HCT116 (cell line): ENCODE measurements around the gene STK4. TPM values are rescaled to one million over a fixed set of nuclear protein-coding genes. Genes with fewer than 3 reads are reported as not detected.

Experiments
- ATAC-seq: fragments of 200-7000 bp; cut with Tn5 transposase; 2 replicates; pipeline ENCODE4 v1.9.1; 2020; ENCODE audit warnings: mild to moderate bottlenecking, moderate library complexity
- BruUV-seq: library from RNA; stranded (reverse); fragments of 400-500 nt; replicated peaks from 2 replicates; lab custom pipeline; 2021; lab: Mats Ljungman, UMichigan
- CTCF ChIA-PET: fragments of 300-600 bp; sonication (Branson Sonifier 250); formaldehyde crosslinking; loops from one replicate; lab custom pipeline; 2021; ENCODE audit warnings: antibody characterized with exemption; lab: Charles Lee
- POLR2A ChIA-PET: fragments of 300-600, 350-600 bp; sonication (Branson Sonifier 250); formaldehyde crosslinking; loops from one replicate; lab custom pipeline; 2021; ENCODE audit warnings: antibody characterized with exemption; lab: Charles Lee
- RAD21 ChIA-PET, 2 experiments: fragments of 300-600 bp; sonication (Branson Sonifier 250); formaldehyde crosslinking; loops; one replicate each; lab custom pipeline; 2023; ENCODE audit warnings: low total read pairs in 2 of 2; ENCODE audit not compliant: uncharacterized antibody in 2 of 2, unreplicated experiment in 2 of 2, low non-redundant PET in 1 of 2; lab: Charles Lee
- DNase-seq: peaks from one replicate; pipeline ENCODE4 v3.0.0-alpha.2; 2010; ENCODE audit warnings: low read depth, low spot score
- H2AFZ ChIP-seq: fragments of 200-600 bp; shearing (Covaris generic), sonication (generic); 2 replicates; pipeline ENCODE4 v1.6.1; 2017; ENCODE audit warnings: low read depth, mixed run types, mixed read lengths, antibody characterized with exemption, low read length; ENCODE audit not compliant: poor library complexity, severe bottlenecking
- H3K27ac ChIP-seq: 2 replicates; pipeline ENCODE4 v1.5.1; 2012; ENCODE audit warnings: low read depth, low read length
- H3K27me3 ChIP-seq: fragments of 200-600 bp; sonication (generic); 2 replicates; pipeline ENCODE4 v1.6.1; 2016; ENCODE audit warnings: mixed run types, low read length, mixed read lengths; ENCODE audit not compliant: insufficient read depth
- H3K36me3 ChIP-seq, 2 experiments: fragments of 200-500 bp in 1 of 2; fragments of 200-600 bp in 1 of 2; sonication (Bioruptor generic) in 1 of 2; sonication (generic) in 1 of 2; 2 replicates each; pipeline versions ENCODE4 v1.5.1 to v1.6.1; 2014 to 2016; ENCODE audit warnings: low read length in 2 of 2, inconsistent platforms in 1 of 2, mixed read lengths in 1 of 2, mixed run types in 1 of 2; ENCODE audit not compliant: insufficient read depth in 2 of 2, control insufficient read depth in 1 of 2
- H3K4me1 ChIP-seq, 2 experiments: fragments of 200-600 bp in 1 of 2; sonication (generic) in 1 of 2; 2 replicates each; pipeline versions ENCODE4 v1.5.1 to v1.6.1; 2012 to 2017; ENCODE audit warnings: low read length in 2 of 2, inconsistent platforms in 1 of 2, mild to moderate bottlenecking in 1 of 2, mixed read lengths in 1 of 2, mixed run types in 1 of 2, moderate library complexity in 1 of 2; ENCODE audit not compliant: insufficient read depth in 2 of 2, control insufficient read depth in 1 of 2
- H3K4me2 ChIP-seq: fragments of 200-600 bp; sonication (generic); 2 replicates; pipeline ENCODE4 v1.6.1; 2017; ENCODE audit warnings: mixed run types, low read length, mixed read lengths
- H3K4me3 ChIP-seq, 2 experiments: fragments of 200-600 bp in 1 of 2; sonication (generic) in 1 of 2; replicated peaks in 1 of 2; 2 replicates each; pipeline ENCODE4 v1.5.1; 2011 to 2016; ENCODE audit warnings: low read length in 2 of 2, control low read depth in 1 of 2, low read depth in 1 of 2, mild to moderate bottlenecking in 1 of 2, mixed read lengths in 1 of 2, mixed run types in 1 of 2
- H3K79me2 ChIP-seq: fragments of 200-600 bp; sonication (generic); 2 replicates; pipeline ENCODE4 v1.6.1; 2017; ENCODE audit warnings: mild to moderate bottlenecking, mixed run types, low read length, moderate library complexity, mixed read lengths; ENCODE audit not compliant: insufficient read depth
- H3K9ac ChIP-seq: fragments of 200-600 bp; sonication (generic); 2 replicates; pipeline ENCODE4 v1.6.1; 2016; ENCODE audit warnings: low read length, mixed read lengths
- H3K9me2 ChIP-seq: fragments of 200-600 bp; sonication (generic), shearing (Covaris generic); 2 replicates; pipeline ENCODE4 v1.6.1; 2017; ENCODE audit warnings: mixed run types, mild to moderate bottlenecking, moderate library complexity; ENCODE audit not compliant: insufficient read depth
- H3K9me3 ChIP-seq, 2 experiments: fragments of 200-500 bp in 1 of 2; fragments of 200-600 bp in 1 of 2; sonication (Bioruptor generic) in 1 of 2; sonication (generic) in 1 of 2; 2 replicates each; pipeline ENCODE4 v1.6.1; 2014 to 2017; ENCODE audit warnings: low read length in 2 of 2, mixed read lengths in 2 of 2, inconsistent platforms in 1 of 2, low read depth in 1 of 2, mild to moderate bottlenecking in 1 of 2, mixed run types in 1 of 2, moderate library complexity in 1 of 2; ENCODE audit not compliant: control insufficient read depth in 1 of 2, insufficient read depth in 1 of 2
- H4K20me1 ChIP-seq: fragments of 200-600 bp; sonication (generic), shearing (Covaris generic); 2 replicates; pipeline ENCODE4 v1.6.1; 2017; ENCODE audit warnings: mixed run types, mild to moderate bottlenecking, moderate library complexity; ENCODE audit not compliant: insufficient read depth
- ELF1 ChIP-seq: IDR thresholded peaks from 2 replicates; pipeline ENCODE4 v1.6.1; 2012; ENCODE audit warnings: low read depth, borderline replicate concordance
- EZH2phosphoT487 ChIP-seq: fragments of 200-600 bp; IDR thresholded peaks from 2 replicates; pipeline ENCODE4 v1.6.1; 2018; ENCODE audit warnings: antibody characterized with exemption, borderline replicate concordance
- JUND ChIP-seq: IDR thresholded peaks from 2 replicates; pipeline ENCODE4 v1.6.1; 2012
- POLR2A ChIP-seq: IDR thresholded peaks from 2 replicates; pipeline ENCODE4 v1.7.0; 2011; ENCODE audit warnings: borderline replicate concordance; ENCODE audit not compliant: insufficient read depth, insufficient read length; ENCODE audit errors: extremely low read depth
- SIN3A ChIP-seq: IDR thresholded peaks from 2 replicates; pipeline ENCODE4 v1.6.1; 2012; ENCODE audit warnings: low read depth
- YY1 ChIP-seq: IDR thresholded peaks from 2 replicates; pipeline ENCODE4 v1.6.1; 2011; ENCODE audit warnings: low read length, low read depth, moderate library complexity, mild to moderate bottlenecking; ENCODE audit not compliant: insufficient replicate concordance; ENCODE audit errors: extremely low read depth
- intact Hi-C: fragments of 100-400 bp; cut with micrococcal nuclease; formaldehyde crosslinking; loops from 2 replicates; pipeline ENCODE4 v1.10.0; 2022
- total RNA-seq: library from RNA; stranded (reverse); gene quantifications from one replicate; pipeline ENCODE4 v1.2.1, GENCODE V29; 2021; ENCODE audit not compliant: unreplicated experiment
- TF ChIP-seq, protein P1 (sequence below): IDR thresholded peaks from 2 replicates; pipeline ENCODE4 v1.6.1; 2012
- TF ChIP-seq, protein P2 (sequence below): IDR thresholded peaks from 2 replicates; pipeline ENCODE4 v1.6.1; 2012; ENCODE audit warnings: low read depth
- TF ChIP-seq, protein P3 (sequence below), 3 experiments: fragments of 200-600 bp in 1 of 3; sonication (generic) in 1 of 3; IDR thresholded peaks in 2 of 3; conservative IDR thresholded peaks in 1 of 3; 2 replicates each; pipeline ENCODE4 v1.5.1; 2012 to 2017; ENCODE audit warnings: low read depth in 2 of 3, low read length in 2 of 3, antibody characterized with exemption in 1 of 3, borderline replicate concordance in 1 of 3, control low read depth in 1 of 3, mild to moderate bottlenecking in 1 of 3, mixed read lengths in 1 of 3, mixed run types in 1 of 3, moderate library complexity in 1 of 3; ENCODE audit not compliant: insufficient read depth in 1 of 3

Gene STK4
- total RNA-seq, 1 experiment from 2014 or later: 45.4 TPM

- H3K36me3 ChIP-seq: no peaks in the 10 kb centered on the region
- no peaks in the 10 kb centered on the region for H4K20me1 ChIP-seq
- intact Hi-C loops: no loop called here
- TF ChIP-seq ELF1 (no peak), POLR2A (no peak), SIN3A (no peak), JUND (no peak), YY1 (no peak), EZH2phosphoT487 (no peak)
- TF ChIP-seq, protein P1, sequence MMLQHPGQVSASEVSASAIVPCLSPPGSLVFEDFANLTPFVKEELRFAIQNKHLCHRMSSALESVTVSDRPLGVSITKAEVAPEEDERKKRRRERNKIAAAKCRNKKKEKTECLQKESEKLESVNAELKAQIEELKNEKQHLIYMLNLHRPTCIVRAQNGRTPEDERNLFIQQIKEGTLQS: no peak
- TF ChIP-seq, protein P2, sequence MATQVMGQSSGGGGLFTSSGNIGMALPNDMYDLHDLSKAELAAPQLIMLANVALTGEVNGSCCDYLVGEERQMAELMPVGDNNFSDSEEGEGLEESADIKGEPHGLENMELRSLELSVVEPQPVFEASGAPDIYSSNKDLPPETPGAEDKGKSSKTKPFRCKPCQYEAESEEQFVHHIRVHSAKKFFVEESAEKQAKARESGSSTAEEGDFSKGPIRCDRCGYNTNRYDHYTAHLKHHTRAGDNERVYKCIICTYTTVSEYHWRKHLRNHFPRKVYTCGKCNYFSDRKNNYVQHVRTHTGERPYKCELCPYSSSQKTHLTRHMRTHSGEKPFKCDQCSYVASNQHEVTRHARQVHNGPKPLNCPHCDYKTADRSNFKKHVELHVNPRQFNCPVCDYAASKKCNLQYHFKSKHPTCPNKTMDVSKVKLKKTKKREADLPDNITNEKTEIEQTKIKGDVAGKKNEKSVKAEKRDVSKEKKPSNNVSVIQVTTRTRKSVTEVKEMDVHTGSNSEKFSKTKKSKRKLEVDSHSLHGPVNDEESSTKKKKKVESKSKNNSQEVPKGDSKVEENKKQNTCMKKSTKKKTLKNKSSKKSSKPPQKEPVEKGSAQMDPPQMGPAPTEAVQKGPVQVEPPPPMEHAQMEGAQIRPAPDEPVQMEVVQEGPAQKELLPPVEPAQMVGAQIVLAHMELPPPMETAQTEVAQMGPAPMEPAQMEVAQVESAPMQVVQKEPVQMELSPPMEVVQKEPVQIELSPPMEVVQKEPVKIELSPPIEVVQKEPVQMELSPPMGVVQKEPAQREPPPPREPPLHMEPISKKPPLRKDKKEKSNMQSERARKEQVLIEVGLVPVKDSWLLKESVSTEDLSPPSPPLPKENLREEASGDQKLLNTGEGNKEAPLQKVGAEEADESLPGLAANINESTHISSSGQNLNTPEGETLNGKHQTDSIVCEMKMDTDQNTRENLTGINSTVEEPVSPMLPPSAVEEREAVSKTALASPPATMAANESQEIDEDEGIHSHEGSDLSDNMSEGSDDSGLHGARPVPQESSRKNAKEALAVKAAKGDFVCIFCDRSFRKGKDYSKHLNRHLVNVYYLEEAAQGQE: no peak
- TF ChIP-seq, protein P3, sequence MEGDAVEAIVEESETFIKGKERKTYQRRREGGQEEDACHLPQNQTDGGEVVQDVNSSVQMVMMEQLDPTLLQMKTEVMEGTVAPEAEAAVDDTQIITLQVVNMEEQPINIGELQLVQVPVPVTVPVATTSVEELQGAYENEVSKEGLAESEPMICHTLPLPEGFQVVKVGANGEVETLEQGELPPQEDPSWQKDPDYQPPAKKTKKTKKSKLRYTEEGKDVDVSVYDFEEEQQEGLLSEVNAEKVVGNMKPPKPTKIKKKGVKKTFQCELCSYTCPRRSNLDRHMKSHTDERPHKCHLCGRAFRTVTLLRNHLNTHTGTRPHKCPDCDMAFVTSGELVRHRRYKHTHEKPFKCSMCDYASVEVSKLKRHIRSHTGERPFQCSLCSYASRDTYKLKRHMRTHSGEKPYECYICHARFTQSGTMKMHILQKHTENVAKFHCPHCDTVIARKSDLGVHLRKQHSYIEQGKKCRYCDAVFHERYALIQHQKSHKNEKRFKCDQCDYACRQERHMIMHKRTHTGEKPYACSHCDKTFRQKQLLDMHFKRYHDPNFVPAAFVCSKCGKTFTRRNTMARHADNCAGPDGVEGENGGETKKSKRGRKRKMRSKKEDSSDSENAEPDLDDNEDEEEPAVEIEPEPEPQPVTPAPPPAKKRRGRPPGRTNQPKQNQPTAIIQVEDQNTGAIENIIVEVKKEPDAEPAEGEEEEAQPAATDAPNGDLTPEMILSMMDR (IDR thresholded peaks at IDR 0.05 in 2 of 3, conservative IDR thresholded peaks at IDR 0.05 in 1 of 3; ENCODE audit: borderline replicate concordance in 1 of 3, insufficient read depth in 1 of 3, low read depth in 2 of 3, low read length in 2 of 3): no peak
- ATAC-seq (no peak), DNase-seq (no peak)
- no peaks in the 10 kb centered on the region for H3K27me3 ChIP-seq
- no peaks in the 10 kb centered on the region for H3K79me2 ChIP-seq
- BruUV-seq: no TSS peak
- no peaks in the 10 kb centered on the region for H3K4me1 ChIP-seq
- H3K9ac ChIP-seq: no peak overlapping the region
- ChIA-PET POLR2A (no interaction called here), RAD21 (no interaction called here), CTCF (interaction anchor here (7.6 kb wide), 1 partner anchor 51 kb away, joined by 92 read pairs; no protein-coding TSS in a partner anchor)
- H3K9me3 ChIP-seq: no peaks in the 10 kb centered on the region
- H3K9me2 ChIP-seq: no peaks in the 10 kb centered on the region
- H3K27ac ChIP-seq: no peak overlapping the region
- no peak overlapping the region for H2AFZ ChIP-seq
- no peak overlapping the region for H3K4me3 ChIP-seq
- H3K4me2 ChIP-seq: no peak overlapping the region
Observed at GRCh38 chr20:45094201-45094600, 127.9 kb downstream of the STK4 start.
